GM21528 (cell line): ENCODE results near the gene GPATCH2L.

ENCODE experiments used
- ATAC-seq: cut with Tn5 transposase; IDR thresholded peaks from one replicate; pipeline ENCODE4 v1.9.1; 2021; ENCODE audit warnings: mild to moderate bottlenecking, moderate library complexity; ENCODE audit not compliant: unreplicated experiment, low FRiP score

Gene GPATCH2L

DNA sequence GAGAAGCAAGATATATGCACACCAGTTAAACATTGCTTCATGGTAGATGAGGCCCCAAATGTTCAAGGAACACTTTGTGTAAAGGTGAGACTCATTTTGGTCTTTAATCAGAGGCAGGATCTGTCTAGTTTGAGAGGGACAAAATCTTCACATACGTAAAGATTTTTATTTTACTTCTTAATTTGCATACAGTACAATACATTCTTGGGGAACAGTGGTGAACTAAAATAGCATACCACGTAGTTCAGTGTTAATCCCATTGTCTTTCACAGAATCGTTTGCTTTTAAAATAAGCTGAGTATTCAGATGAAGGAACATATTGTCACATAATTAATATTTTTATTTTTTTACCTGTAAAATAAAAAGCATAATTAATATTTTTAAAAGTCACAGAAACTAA is 43.3 kb downstream of the GPATCH2L start:
- ATAC-seq, result no peak

DNA sequence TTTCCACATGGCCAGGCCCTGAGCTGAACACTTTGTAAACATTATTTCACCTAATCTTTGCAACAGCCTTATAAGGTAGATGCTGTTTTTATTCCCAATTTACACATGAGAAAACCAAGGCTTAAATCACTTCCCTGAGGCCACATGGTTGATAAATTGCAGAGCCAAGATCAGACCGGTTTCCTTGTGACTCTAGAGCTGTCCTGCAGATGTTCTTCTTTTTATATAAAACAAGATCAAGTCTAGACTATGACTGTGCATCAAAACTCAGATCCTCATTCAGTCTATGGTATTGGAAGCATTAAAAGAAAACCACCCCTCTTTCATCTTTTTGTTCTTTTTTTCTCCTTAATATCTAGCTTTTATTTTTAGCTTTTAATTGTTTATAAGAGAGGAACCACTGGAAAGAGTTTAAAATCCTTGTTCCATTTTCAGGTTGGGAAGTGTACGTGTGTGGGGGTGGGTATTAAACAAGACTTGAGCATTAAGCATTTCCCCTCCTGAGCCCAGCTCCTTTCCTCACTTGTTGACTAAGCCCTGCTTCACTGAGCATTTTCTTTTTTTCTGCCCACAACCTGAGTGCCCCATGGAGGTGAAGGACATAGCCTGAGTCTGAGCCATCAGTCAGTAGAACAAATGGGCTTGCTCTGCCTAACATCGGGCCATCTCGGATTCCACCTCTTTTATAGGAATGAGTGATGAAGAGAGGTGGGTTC is 45.4 kb downstream of the GPATCH2L start:
- no peak for ATAC-seq

GRCh38 chr14:76201162-76201561 is 49.4 kb downstream of the GPATCH2L start:
- no peak for ATAC-seq

DNA sequence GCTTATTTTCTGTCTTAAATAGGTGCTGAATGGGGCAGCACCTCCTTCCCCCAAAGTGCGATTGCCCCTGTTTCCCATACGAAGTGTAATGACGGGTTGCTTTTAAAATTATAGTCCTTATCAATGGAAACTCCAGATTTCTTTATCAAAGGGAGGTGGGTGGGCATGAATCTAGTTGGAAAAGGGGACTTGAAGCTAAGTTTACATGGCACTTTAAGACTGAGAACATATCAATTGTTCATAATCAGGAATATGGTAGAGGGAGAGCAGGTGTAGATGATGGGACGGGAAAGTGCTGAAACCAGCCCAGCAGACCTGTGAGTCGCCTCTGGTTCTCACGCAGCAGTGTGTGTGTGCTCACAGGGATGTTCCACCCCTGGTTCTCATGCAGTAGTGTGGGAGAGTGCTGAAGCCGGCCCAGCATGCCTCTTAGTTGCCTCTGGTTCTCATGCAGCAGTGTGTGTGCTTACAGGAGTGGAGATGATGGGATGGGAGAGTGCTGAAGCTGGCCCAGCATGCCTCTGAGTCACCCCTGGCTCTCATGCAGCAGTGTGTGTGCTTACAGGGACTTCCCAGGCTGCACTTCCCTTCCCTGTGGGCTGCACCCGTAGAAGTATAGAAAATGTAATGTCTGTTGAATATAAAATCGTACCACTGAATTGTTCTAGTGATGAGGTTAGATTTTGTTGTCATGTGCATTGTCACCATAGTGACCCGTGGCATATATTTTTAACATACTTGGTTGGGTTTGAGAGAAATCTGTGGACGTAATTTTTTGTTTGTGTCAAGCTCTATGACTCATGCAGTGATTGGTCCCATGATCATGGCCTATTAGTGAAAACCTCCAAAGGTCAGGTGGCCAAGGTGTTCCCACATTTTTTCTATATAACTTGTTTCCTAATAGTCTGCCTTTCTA is 51.6 kb downstream of the GPATCH2L start:
- no peak for ATAC-seq

DNA sequence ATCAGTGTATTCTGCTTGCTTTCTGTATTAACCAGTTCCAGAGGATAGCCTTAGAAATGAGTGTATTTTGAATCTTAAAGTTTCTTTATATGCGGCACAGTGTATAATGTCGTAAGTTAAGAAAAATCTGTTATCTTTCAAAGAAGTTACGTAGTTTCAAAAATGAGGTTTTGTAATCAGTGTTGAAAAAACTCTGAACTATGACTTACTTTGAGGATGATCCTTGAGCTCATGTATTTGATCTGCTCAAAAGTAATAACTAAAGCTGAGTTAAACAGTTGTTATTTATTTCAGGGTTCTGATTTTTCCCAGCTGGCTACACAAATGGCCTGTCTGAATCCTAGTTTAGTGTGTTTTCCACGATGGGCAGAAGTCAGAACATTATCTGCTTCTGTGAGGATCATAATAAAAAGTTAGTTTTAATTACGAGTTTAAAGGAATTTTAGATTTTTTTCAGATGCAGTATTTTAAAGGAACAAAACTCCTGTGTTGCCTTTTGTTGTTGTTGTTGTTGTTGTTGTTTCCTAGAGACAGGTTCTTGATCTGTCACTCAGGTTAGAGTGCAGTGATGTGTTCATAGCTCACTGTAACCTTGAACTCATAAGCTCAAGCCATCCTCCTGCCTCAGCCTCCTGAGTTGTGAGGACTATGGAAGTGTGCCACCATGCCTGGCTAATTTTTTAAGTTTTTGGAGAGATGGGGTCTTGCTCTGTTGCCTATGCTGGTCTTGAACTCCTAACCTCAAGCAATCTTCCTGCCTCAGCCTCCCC is 52.9 kb downstream of the GPATCH2L start:
- no peak for ATAC-seq

- ATAC-seq, result no peak
Measured at GRCh38 chr14:76205708-76206107, 54.0 kb downstream of the GPATCH2L start.

DNA sequence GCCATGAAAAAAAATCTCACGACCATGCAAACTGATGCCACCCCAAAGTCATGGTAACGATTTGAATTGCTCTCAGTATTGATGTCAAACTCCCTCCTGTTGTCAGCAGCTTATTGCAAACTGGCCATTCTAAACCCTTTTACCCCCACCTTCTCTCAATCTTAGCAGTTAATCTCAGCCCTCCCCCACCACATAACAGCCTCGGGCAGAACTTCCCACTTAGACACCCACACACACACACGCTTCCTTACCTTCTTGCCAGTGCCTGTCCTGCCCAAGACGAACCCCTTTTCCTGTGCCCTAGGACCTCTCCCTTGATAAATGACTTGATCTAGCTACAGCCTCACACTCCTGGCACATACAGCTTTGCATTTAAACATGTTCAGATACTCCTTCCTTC is 56.6 kb downstream of the GPATCH2L start:
- ATAC-seq, result no peak

- ATAC-seq, result no peak
Measured at GRCh38 chr14:76212242-76212641, 60.5 kb downstream of the GPATCH2L start.

- no peak for ATAC-seq
Measured at GRCh38 chr14:76217179-76217578, 65.5 kb downstream of the GPATCH2L start.

GRCh38 chr14:76218662-76219061 is 66.9 kb downstream of the GPATCH2L start:
- ATAC-seq, result no peak

DNA sequence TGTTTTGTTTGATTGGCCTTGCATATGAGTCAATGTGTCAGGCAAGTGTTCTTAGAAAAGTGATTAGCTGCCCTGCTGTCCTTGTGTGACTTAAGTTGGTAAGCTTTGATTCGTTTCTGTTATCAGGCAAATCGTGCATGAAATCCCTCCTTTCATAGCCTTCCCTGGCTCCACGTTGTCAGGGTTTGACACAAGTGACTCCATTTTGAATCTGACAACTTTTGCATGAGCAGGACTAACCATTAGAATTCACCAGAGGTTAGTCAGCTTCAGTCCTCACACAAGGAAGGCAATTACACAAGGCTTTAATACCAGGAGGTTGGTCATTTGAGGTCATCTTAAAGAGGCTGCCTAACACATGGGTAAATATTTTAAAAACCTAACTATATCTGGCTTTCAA is 68.2 kb downstream of the GPATCH2L start:
- ATAC-seq, result no peak

- ATAC-seq, result no peak
Measured at GRCh38 chr14:76227450-76228050, 75.8 kb downstream of the GPATCH2L start.

GRCh38 chr14:76228138-76228537 is 76.4 kb downstream of the GPATCH2L start:
- no peak for ATAC-seq

- ATAC-seq, result no peak
Measured at GRCh38 chr14:76232800-76233199, 81.1 kb downstream of the GPATCH2L start.

GRCh38 chr14:76235628-76236027 is 83.9 kb downstream of the GPATCH2L start:
- no peak for ATAC-seq

GRCh38 chr14:76236172-76237130 is 84.7 kb downstream of the GPATCH2L start:
- ATAC-seq, result no peak

DNA sequence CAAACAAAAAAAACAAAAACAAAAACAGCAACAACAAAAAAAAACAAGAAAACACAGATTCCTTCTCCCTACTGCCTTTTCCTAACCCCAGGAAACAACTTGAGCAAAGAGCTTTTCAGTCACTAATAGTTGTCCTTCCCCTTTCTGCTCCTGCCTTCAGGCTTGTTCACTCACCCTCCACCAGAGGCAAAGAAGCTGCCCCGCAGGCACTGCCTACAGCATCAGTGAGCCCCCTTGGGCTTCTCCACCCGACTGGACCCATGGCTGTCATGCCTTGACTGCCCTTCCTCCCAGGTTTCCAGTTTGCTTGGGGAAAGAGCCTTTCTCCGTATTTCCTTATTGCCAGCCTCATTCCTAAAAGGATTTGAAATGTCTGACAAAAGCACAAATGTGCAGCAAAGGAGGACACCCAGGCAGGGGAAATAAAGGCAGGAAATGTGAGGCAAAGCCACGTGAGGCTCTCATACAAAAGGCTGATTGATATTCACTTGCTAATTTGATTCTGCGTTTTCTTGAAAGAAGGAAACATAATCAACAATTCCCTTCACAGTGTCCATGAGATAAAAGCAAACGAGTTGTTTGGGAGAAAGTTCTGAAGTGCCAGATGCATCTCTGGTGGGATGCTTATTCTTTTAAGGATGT is 85.7 kb downstream of the GPATCH2L start:
- no peak for ATAC-seq

DNA sequence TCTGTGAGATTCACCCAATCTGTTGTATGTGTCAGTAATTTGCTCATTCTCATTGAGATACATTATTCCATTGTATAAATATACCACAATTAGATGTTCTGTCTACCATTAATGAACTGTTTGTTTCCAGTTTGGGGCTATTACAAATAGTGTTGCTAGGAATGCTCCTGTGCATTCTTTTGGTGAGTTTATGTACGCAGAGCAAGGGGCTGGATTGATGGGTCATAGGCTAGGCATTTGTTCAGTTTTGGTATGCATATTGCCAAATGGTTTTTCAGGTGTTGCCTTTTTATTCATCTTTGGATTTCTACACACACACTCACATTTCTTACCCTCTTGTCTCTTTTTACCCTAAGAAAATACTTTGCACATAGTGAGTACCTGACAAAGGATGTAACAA is 93.4 kb downstream of the GPATCH2L start:
- no peak for ATAC-seq

GRCh38 chr14:76250302-76250701 is 98.6 kb downstream of the GPATCH2L start:
- no peak for ATAC-seq
